NCI-H2107 treated with DMSO at 0.1 percent for 48 hours (cell line): ENCODE data around the gene TXNDC12.
"Not testable (repeated sequence)": the region's sequence is repeated elsewhere in the genome, so short reads cannot be mapped to it uniquely, and the experiment has no call there.

Experiments
- DNase-seq: peaks from one replicate; lab custom pipeline; 2025; ENCODE audit not compliant: unreplicated experiment; lab: John Stamatoyannopoulos, UW

TXNDC12 gene

GRCh38 chr1:52049337-52049736 is 5.7 kb downstream of the TXNDC12 start:
- DNase-seq, result not testable (repeated sequence)

GRCh38 chr1:52045666-52046195 is 9.3 kb downstream of the TXNDC12 start:
- DNase-seq, result not testable (repeated sequence)

DNA sequence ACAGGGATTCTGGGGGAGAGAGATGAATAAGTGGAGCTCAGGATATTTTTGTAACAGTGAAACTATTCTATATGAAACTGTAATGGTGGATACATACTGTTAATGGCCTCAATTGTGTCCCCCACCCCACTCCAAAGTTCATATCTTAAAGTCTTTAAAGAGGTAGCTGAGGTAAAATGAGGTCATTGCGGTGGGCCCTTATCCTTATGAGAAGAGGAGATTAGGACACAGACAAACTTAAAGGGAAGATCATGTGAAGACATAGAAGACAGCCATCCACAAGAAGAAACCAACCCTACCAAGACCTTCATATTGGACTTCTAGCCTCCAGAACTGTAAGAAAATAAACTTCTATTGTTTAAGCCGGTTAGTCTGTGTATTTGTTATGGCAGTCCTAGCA is 9.8 kb downstream of the TXNDC12 start:
- DNase-seq, result no peak

- DNase-seq, result no peak
These were observed 13.3 kb downstream of the TXNDC12 start for GRCh38 chr1:52041551-52042185.

DNA sequence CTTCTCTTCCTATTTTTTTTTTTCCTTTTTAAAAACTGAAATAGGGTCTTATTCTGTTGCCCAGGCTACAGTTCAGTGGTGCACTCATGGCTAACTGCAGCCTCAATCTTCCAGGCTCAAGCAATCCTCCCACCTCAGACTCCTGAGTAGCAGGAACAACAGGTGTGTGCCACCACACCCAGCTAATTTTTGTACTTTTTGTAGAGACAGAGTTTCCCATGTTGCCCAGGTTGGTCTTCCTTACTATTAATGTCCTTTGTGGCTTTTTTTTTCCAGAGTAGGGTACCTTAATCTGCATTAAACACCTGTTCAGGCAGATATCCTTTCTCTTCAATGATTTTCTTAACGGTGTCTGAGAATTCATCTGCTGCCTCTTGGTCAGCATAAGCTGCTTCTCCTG is 17.1 kb downstream of the TXNDC12 start:
- no peak for DNase-seq

GRCh38 chr1:52037402-52037814 is 17.6 kb downstream of the TXNDC12 start:
- DNase-seq, result no peak

GRCh38 chr1:52034050-52034384 is 21.0 kb downstream of the TXNDC12 start:
- DNase-seq, result no peak

DNA sequence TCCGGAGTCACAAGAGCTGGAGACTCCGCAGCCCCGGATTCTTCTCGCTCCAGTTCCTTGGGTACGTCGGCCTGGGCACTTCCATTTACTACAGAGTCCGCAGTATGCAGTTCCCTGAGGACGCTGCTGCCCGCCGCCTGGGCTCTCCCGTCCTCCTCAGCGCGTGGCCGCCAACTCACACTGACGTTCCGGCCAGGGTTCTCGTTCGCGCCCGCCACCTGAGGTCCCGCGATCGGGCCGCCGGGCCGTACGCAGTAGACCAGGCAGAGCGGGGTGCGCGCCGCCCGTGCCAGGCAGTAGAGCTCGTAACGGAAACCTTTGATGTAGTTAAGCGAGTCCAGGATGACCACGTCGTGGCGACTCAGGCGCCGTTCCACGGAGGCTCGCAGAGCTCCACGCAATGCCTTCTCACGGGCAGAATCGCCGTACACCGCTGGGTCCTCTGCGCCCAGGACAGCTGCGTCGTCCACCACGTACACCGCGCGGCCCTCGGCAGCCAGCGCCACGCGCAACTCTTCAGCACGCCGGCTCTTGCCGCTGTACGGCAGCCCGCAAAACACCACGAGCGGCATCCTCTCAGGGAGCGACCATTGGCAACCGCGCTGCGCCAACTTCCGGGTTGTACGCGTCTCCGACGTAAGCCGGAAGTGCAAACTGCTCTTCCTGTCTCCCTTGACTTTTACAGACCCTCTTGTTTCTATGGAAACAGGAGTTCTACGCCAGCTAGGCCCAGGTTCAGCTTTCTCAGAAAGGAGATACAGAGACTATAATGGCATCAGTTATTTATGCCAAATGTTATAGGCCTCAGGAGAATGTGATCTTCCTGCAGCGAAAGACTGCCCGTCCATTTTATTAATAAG is 21.6 kb downstream of the TXNDC12 start, which contains the start of gene KTI12:
KTI12 (minus strand) TSS at position 621 of the 860 bp plus-strand sequence; CDS start at position 572, 49 bp downstream.
- peak; percentile 79 for DNase-seq

DNA sequence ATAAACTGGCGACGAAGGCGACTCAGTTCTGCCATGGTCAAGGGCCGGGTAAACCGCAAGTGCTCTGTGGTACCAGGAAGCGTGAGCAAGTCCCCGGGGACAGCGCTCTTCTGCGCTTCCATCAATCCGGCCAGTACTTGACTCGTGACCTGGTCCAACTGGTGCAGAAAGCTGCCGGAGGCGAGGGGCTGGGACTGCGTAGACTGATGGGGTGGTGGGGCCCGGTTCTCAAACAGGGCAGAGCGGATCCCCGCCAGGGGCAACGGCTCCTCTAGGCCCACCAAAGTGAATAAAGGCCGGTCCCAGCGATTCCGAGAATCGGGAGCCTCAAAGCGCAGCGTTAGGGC is 22.2 kb downstream of the TXNDC12 start:
- no peak for DNase-seq

DNA sequence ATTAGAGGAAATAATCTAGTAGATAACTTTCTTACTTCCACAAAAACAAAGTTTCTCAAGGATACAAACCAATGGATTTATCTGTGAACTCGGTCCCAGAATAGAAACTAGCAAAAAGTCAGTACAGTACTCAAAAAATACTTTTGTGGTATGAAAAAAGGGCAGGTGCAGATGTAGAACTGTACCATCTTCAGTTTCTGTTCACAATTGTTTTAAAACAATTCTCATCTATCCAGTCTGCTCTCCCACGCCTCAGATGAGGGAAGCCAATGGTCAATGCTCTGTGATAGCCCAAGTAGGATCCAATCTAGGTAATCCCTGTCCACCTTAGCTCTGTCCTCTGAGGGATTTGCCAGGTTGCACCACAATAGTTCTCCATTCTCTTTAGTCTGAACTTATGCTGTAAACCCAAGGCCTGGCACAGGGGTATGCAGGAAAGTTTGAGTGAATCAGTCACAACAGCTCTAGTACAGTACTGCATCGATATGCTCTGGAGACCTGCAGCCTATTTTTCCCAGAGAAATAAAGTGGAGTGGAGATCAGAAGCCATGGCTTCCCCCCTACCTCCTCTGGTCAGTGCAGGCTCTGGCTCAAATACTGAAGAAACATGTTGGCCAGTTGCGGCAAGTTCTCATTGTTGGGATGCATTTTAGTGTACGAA is 22.7 kb downstream of the TXNDC12 start:
- DNase-seq, result no peak

GRCh38 chr1:52028839-52029238 is 26.2 kb downstream of the TXNDC12 start:
- DNase-seq, result not testable (repeated sequence)

- DNase-seq, result no peak
These were observed 26.7 kb downstream of the TXNDC12 start for GRCh38 chr1:52028328-52028727.

DNA sequence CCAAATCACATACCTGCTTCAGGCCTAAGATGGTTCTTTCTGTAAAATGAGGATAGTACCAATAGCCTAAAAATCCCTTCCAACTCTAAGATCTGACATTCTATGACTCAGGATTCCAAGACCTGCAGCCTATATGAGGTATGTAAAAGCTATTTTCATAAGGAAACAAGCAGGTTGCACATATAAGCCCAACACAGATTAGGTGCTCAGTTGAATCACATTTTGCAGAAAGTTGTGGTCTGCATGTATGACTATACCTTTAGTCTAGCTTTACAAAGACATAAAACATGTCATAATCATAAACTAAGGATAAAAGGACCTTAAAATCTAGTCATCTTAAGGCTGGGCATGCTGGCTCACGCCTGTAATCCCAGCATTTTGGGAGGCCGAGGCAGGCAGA is 28.7 kb downstream of the TXNDC12 start:
- DNase-seq, result no peak

GRCh38 chr1:52022133-52022532 is 32.9 kb downstream of the TXNDC12 start:
- no peak for DNase-seq

- DNase-seq, result no peak
These were observed 46.8 kb downstream of the TXNDC12 start for GRCh38 chr1:52008071-52008809.

GRCh38 chr1:52007215-52008002 is 47.6 kb downstream of the TXNDC12 start:
- DNase-seq, result no peak

DNA sequence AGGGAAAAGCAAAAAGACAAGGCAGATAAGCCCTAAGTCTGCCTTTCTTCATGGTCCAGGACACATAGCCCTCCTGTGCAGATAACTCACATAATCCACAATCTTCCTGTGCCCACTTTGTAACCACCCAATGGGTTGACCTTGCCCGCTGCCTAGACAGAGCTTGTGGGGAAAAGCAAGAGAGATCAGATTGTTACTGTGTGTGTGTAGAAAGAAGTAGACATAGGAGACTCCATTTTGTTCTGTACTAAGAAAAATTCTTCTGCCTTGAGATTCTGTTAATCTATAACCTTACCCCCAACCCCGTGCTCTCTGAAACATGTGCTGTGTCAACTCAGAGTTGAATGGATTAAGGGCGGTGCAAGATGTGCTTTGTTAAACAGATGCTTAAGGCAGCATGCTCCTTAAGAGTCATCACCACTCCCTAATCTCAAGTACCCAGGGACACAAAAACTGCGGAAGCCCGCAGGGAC is 48.9 kb downstream of the TXNDC12 start:
- DNase-seq, result not testable (repeated sequence)

DNA sequence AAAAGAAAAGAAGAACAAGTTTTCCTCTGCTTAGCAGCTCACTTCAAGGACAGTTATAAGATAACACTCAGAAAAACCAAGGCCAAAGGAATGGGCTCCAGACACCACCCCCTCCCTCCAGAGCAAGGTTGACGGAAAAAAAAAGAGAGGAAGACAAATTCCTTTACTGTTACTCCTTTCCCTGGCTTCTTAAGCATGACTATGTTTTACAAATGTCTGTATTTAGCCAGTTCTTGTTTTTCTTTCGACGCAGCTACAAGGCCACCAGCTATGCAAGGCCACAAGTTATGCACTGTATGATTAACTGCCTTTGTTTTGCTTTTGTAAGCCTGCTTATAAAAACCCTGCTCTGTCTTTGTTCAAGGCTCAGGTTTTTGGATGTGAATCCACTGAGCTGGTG is 49.4 kb downstream of the TXNDC12 start:
- DNase-seq, result not testable (repeated sequence)

GRCh38 chr1:52003877-52004276 is 51.1 kb downstream of the TXNDC12 start:
- no peak for DNase-seq
